H1 (cell line): Measurements from ENCODE around the gene ODF2L. TPM values are rescaled to one million over a fixed set of nuclear protein-coding genes. Genes with fewer than 3 reads are reported as not detected.

Experiments used
- CTCF ChIA-PET: fragments of 300-600 bp; sonication (Branson Sonifier 250); formaldehyde crosslinking; loops from one replicate; lab custom pipeline; 2021; ENCODE audit not compliant: partially characterized antibody; lab: Charles Lee
- POLR2A ChIA-PET: fragments of 300-600 bp; sonication (Branson Sonifier 250); formaldehyde crosslinking; loops from one replicate; lab custom pipeline; 2021; ENCODE audit warnings: inconsistent platforms; ENCODE audit not compliant: partially characterized antibody; lab: Charles Lee
- DNase-seq, 2 experiments: peaks; one replicate each; pipeline versions ENCODE4 v3.0.0 to v3.0.0-alpha.2; 2010 to 2022; ENCODE audit warnings: low spot score in 2 of 2, low read depth in 1 of 2, mixed read lengths in 1 of 2
- FAIRE-seq: peaks from 2 replicates; lab custom pipeline; 2011; peaks lifted over from hg19 to GRCh38; lab: Jason Lieb, UNC
- H2AFZ ChIP-seq: 2 replicates; pipeline ENCODE4 v1.8.1; 2012; ENCODE audit warnings: low read length, inconsistent platforms
- H2AK5ac ChIP-seq: 2 replicates; pipeline ENCODE4 v1.6.1; 2013; ENCODE audit warnings: low read depth, low read length
- H2BK120ac ChIP-seq: replicated peaks from 2 replicates; pipeline ENCODE3; 2013; ENCODE audit warnings: low read depth, low read length, inconsistent platforms
- H2BK12ac ChIP-seq: 2 replicates; pipeline ENCODE4 v1.6.1; 2013; ENCODE audit warnings: low read depth, low read length
- H2BK15ac ChIP-seq: 2 replicates; pipeline ENCODE4 v1.6.1; 2013; ENCODE audit warnings: low read length
- H2BK20ac ChIP-seq: 2 replicates; pipeline ENCODE4 v1.6.1; 2013; ENCODE audit warnings: low read length
- H2BK5ac ChIP-seq: 2 replicates; pipeline ENCODE4 v1.6.1; 2013; ENCODE audit warnings: low read depth, low read length
- H3K14ac ChIP-seq: 2 replicates; pipeline ENCODE4 v1.6.1; 2013; ENCODE audit warnings: inconsistent platforms; ENCODE audit not compliant: insufficient read length
- H3K18ac ChIP-seq: 2 replicates; pipeline ENCODE4 v1.6.1; 2013; ENCODE audit warnings: low read length; ENCODE audit errors: extremely low read depth
- H3K23ac ChIP-seq: 2 replicates; pipeline ENCODE4 v1.6.1; 2013; ENCODE audit warnings: inconsistent platforms; ENCODE audit not compliant: insufficient read length
- H3K23me2 ChIP-seq: 2 replicates; pipeline ENCODE4 v1.6.1; 2013; ENCODE audit warnings: low read depth, low read length
- H3K27ac ChIP-seq: 2 replicates; pipeline ENCODE4 v1.6.1; 2011; ENCODE audit warnings: low read depth, low read length, inconsistent platforms
- H3K27me3 ChIP-seq, 4 experiments: replicated peaks in 1 of 4; 1 replicate in 1 of 4; 2 replicates in 3 of 4; pipeline versions ENCODE4 v1.6.1 to v1.8.1; 2011 to 2013; ENCODE audit warnings: low read length in 3 of 4, mild to moderate bottlenecking in 3 of 4, inconsistent platforms in 2 of 4, mixed read lengths in 2 of 4, moderate library complexity in 1 of 4; ENCODE audit not compliant: control insufficient read depth in 3 of 4, insufficient read depth in 3 of 4; ENCODE audit errors: extremely low read depth in 1 of 4
- H3K36me3 ChIP-seq, 4 experiments: 2 replicates each; pipeline versions ENCODE4 v1.6.1 to v1.8.1; 2011 to 2013; ENCODE audit warnings: mild to moderate bottlenecking in 4 of 4, low read length in 3 of 4, moderate library complexity in 2 of 4, control low read depth in 1 of 4, inconsistent platforms in 1 of 4; ENCODE audit not compliant: insufficient read depth in 4 of 4, control insufficient read depth in 2 of 4
- H3K4ac ChIP-seq: replicated peaks from 2 replicates; pipeline ENCODE3; 2013; ENCODE audit warnings: low read length, low read depth, mixed read lengths, inconsistent platforms; ENCODE audit not compliant: insufficient read length
- H3K4me1 ChIP-seq, 4 experiments: replicated peaks in 1 of 4; 1 replicate in 1 of 4; 2 replicates in 3 of 4; pipeline versions ENCODE4 v1.6.1 to v1.8.1; 2011 to 2013; ENCODE audit warnings: low read length in 3 of 4, inconsistent platforms in 2 of 4, mixed read lengths in 1 of 4; ENCODE audit not compliant: insufficient read depth in 4 of 4, control insufficient read depth in 3 of 4
- H3K4me2 ChIP-seq, 2 experiments: 2 replicates each; pipeline versions ENCODE4 v1.6.1 to v1.8.1; 2011 to 2013; ENCODE audit warnings: low read depth in 2 of 2, low read length in 2 of 2, control low read depth in 1 of 2, inconsistent platforms in 1 of 2, mild to moderate bottlenecking in 1 of 2; ENCODE audit not compliant: insufficient read depth in 1 of 2
- H3K4me3 ChIP-seq, 4 experiments: fragments of 200-600, 300-600 bp in 1 of 4; sonication (generic), shearing (Covaris generic), sonication (Bioruptor Twin) in 1 of 4; 2 replicates each; pipeline versions ENCODE4 v1.5.1 to v1.8.1; 2011 to 2016; ENCODE audit warnings: low read length in 4 of 4, low read depth in 3 of 4, control low read depth in 2 of 4, inconsistent platforms in 2 of 4, mild to moderate bottlenecking in 2 of 4, mixed read lengths in 1 of 4, moderate library complexity in 1 of 4; ENCODE audit not compliant: insufficient read depth in 2 of 4; ENCODE audit errors: extremely low read depth in 1 of 4
- H3K56ac ChIP-seq: replicated peaks from 2 replicates; pipeline ENCODE3; 2013; ENCODE audit warnings: low read depth, mild to moderate bottlenecking, mixed read lengths, low read length, inconsistent platforms; ENCODE audit not compliant: insufficient read length
- H3K79me1 ChIP-seq: 2 replicates; pipeline ENCODE4 v1.6.1; 2013; ENCODE audit warnings: low read depth, low read length, control low read depth
- H3K79me2 ChIP-seq, 2 experiments: 2 replicates each; pipeline versions ENCODE4 v1.6.1 to v1.8.1; 2012 to 2013; ENCODE audit warnings: low read length in 2 of 2, mild to moderate bottlenecking in 2 of 2, inconsistent platforms in 1 of 2; ENCODE audit not compliant: insufficient read depth in 2 of 2, control insufficient read depth in 1 of 2
- H3K9ac ChIP-seq, 4 experiments: replicated peaks in 1 of 4; 1 replicate in 1 of 4; 2 replicates in 3 of 4; pipeline versions ENCODE4 v1.6.1 to v1.8.1; 2011 to 2013; ENCODE audit warnings: low read depth in 3 of 4, low read length in 3 of 4, control low read depth in 2 of 4, mild to moderate bottlenecking in 2 of 4, moderate library complexity in 2 of 4, inconsistent platforms in 1 of 4; ENCODE audit errors: extremely low read depth in 1 of 4
- H3K9me3 ChIP-seq, 2 experiments: 2 replicates each; pipeline versions ENCODE4 v1.6.1 to v1.8.1; 2012 to 2013; ENCODE audit warnings: mild to moderate bottlenecking in 2 of 2, moderate library complexity in 2 of 2, control low read depth in 1 of 2, inconsistent platforms in 1 of 2, low read depth in 1 of 2, low read length in 1 of 2, mixed read lengths in 1 of 2; ENCODE audit not compliant: insufficient read depth in 2 of 2
- H4K20me1 ChIP-seq, 2 experiments: replicated peaks in 1 of 2; 2 replicates each; pipeline versions ENCODE3 to v1.8.1; 2011 to 2013; ENCODE audit warnings: inconsistent platforms in 2 of 2, low read length in 2 of 2, mild to moderate bottlenecking in 1 of 2; ENCODE audit not compliant: insufficient read depth in 2 of 2, control insufficient read depth in 1 of 2
- H4K5ac ChIP-seq: 2 replicates; pipeline ENCODE4 v1.6.1; 2013; ENCODE audit warnings: low read length, low read depth, mixed read lengths, inconsistent platforms; ENCODE audit not compliant: insufficient read length
- H4K8ac ChIP-seq: 2 replicates; pipeline ENCODE4 v1.8.0; 2013; ENCODE audit warnings: mild to moderate bottlenecking, moderate library complexity, low read length, inconsistent platforms; ENCODE audit not compliant: insufficient read depth; ENCODE audit errors: extremely low read depth
- H4K91ac ChIP-seq: replicated peaks from 2 replicates; pipeline ENCODE3; 2013; ENCODE audit warnings: low read length, mixed read lengths, inconsistent platforms; ENCODE audit not compliant: insufficient read length
- ASH2L ChIP-seq: fragments of 200-600, 300-600 bp; sonication (generic); IDR thresholded peaks from one replicate; pipeline ENCODE4 v1.7.1; 2017; ENCODE audit warnings: low read length
- BRCA1 ChIP-seq: IDR thresholded peaks from 2 replicates; pipeline ENCODE4 v1.6.1; 2012; ENCODE audit warnings: low read depth, low read length, improper control_type of control experiment
- CHD1 ChIP-seq: IDR thresholded peaks from 2 replicates; pipeline ENCODE4 v1.6.1; 2012; ENCODE audit warnings: low read depth, low read length, improper control_type of control experiment
- CTBP2 ChIP-seq: IDR thresholded peaks from 2 replicates; pipeline ENCODE4 v1.7.0; 2011; ENCODE audit warnings: borderline replicate concordance, mild to moderate bottlenecking, moderate library complexity, mixed read lengths, low read length; ENCODE audit not compliant: insufficient read depth, insufficient read length
- HDAC2 ChIP-seq, 2 experiments: fragments of 300-600 bp in 1 of 2; sonication (generic) in 1 of 2; IDR thresholded peaks; 2 replicates each; pipeline ENCODE4 v1.6.1; 2011 to 2012; ENCODE audit warnings: low read depth in 2 of 2, low read length in 2 of 2, mild to moderate bottlenecking in 2 of 2, moderate library complexity in 2 of 2, borderline replicate concordance in 1 of 2, inconsistent platforms in 1 of 2
- NRF1 ChIP-seq: IDR thresholded peaks from 2 replicates; pipeline ENCODE4 v1.6.1; 2011; ENCODE audit warnings: mild to moderate bottlenecking, low read depth, low read length, improper control_type of control experiment
- TCF12 ChIP-seq: IDR thresholded peaks from 2 replicates; pipeline ENCODE4 v1.6.1; 2011; ENCODE audit warnings: low read depth, mild to moderate bottlenecking, low read length
- YY1 ChIP-seq: IDR thresholded peaks from 2 replicates; pipeline ENCODE4 v1.6.1; 2011; ENCODE audit warnings: low read depth, mild to moderate bottlenecking, low read length
- WGBS, 2 experiments: shearing (Covaris generic) in 1 of 2; methylation state at CpG; one replicate each; pipeline versions ENCODE4 v1.1.6 to v1.1.7; 2013 to 2015; ENCODE audit warnings: low lambda C conversion rate in 2 of 2, mixed read lengths in 2 of 2, inconsistent platforms in 1 of 2, low coverage in 1 of 2, missing lambda C conversion rate in 1 of 2; ENCODE audit not compliant: insufficient replicate concordance in 2 of 2, insufficient coverage in 1 of 2, insufficient read length in 1 of 2; ENCODE audit errors: extremely low coverage in 1 of 2, missing lambda C conversion rate in 1 of 2; 5-methylcytosine and 5-hydroxymethylcytosine counted together
- polyA plus RNA-seq, 7 experiments: library from polyadenylated mRNA; depleted of rRNA in 3 of 7; stranded (reverse) in 5 of 7; unstranded in 2 of 7; fragments of >200 nt in 5 of 7; fragments of 200-250 nt in 2 of 7; gene quantifications; 1 replicate in 5 of 7; 2 replicates in 1 of 7; 4 replicates in 1 of 7; pipeline versions ENCODE4 v1.2.1 to v1.2.3, GENCODE V29; 2011 to 2013; ENCODE audit warnings: missing spikeins in 2 of 7, mixed read lengths in 2 of 7
- total RNA-seq: library from RNA; stranded (reverse); fragmentation: NEBNext Ultra II Directional; extraction: Animal tissue kit (Norgen Biotek cat#: 25700); gene quantifications from 2 replicates; pipeline ENCODE4 v1.2.1, GENCODE V29; 2021
- TF ChIP-seq, protein P1 (sequence below), 3 experiments: IDR thresholded peaks; 1 replicate in 2 of 3; 2 replicates in 1 of 3; pipeline versions ENCODE4 v1.5.1 to v1.6.1; 2011; ENCODE audit warnings: low read length in 3 of 3, mild to moderate bottlenecking in 3 of 3, inconsistent platforms in 2 of 3, low read depth in 1 of 3, moderate library complexity in 1 of 3; ENCODE audit not compliant: insufficient read depth in 1 of 3; ENCODE audit errors: control extremely low read depth in 1 of 3

Gene ODF2L
- total and polyA plus RNA-seq, 2 of the 8 experiments (the other 6 are each of a cell fraction or from before 2014, with no cell fraction given) = 3.2 to 27.1 TPM

DNA sequence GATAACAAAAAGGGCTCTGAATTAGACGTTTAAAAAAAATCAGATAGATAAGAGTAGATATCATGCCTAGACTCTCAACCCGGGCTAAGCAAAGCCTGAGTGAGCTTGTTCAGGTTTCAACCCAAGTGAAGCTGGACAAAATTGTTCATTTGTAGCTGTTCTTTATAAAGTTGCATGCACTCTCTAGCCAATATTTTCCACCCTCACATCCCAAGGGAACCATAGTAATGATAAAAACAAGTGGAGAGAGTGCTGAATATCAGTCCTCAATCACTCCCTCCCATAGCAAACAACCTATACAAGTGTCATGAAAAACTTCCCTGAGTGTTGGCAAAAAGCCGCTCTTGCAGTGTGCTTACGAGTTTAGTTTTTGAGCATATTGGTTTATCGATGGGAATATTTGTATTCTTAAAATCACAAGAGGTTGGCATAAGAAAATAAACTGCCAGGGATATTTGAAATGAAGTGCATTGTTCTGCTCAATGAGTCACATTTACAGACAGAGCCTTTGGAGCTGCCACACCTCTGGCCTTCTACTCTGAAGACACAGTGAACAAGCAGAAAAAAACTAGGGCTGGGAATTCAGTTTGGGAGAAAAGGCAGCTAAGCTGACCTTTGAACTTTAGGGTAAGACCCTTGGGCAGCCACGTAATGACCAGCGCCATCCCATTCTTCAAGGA, 25.6 kb upstream of the ODF2L start:
- Histone ChIP-seq H4K5ac (no peak overlapping the region), H2BK15ac (no peak overlapping the region), H2AK5ac (no peak overlapping the region), H2AFZ (no peak overlapping the region), H3K23ac (no peak overlapping the region), H3K9ac (no peak overlapping the region), H3K27me3 (no peaks in the 10 kb centered on the region), H3K23me2 (no peaks in the 10 kb centered on the region; the same call in 1 of the 2 replicates), H3K4me3 (no peak overlapping the region), H4K8ac (no peak overlapping the region), H2BK120ac (no peak overlapping the region), H4K20me1 (no peaks in the 10 kb centered on the region), H3K79me2 (no peaks in the 10 kb centered on the region), H3K14ac (no peak overlapping the region), H3K4me1 (0 out of 7 replicates have a peak, but pooled peaks cover 0 to 1% (median 0%) of the 10 kb centered on the region in 4 experiments), H4K91ac (no peak overlapping the region), H3K18ac (no peak overlapping the region), H2BK12ac (no peak overlapping the region), H2BK20ac (no peak overlapping the region), H3K4me2 (no peak overlapping the region), H3K9me3 (no peaks in the 10 kb centered on the region), H3K56ac (no peak overlapping the region), H2BK5ac (no peak overlapping the region), H3K79me1 (no peaks in the 10 kb centered on the region), H3K27ac (no peak overlapping the region), H3K4ac (no peak overlapping the region), H3K36me3 (no peaks in the 10 kb centered on the region)
- FAIRE-seq = no peak
- ChIA-PET POLR2A (interaction anchor here (0.6 kb wide), 1 partner anchor 75 kb away, joined by 4 read pairs; no protein-coding TSS in a partner anchor), CTCF (interaction anchor here (0.6 to 1.8 kb wide), 8 partner anchors 9 to 1444 kb away, joined by 3 to 6 read pairs (median 4); no protein-coding TSS in a partner anchor)
- DNase-seq = no peak
- 92% methylated on average over 7 of the region's 7 CpGs; no CpG with 5 or more reads in 1 of the 2 experiments for whole genome bisulfite sequencing, 2 experiments
- TF ChIP-seq ASH2L (no peak), HDAC2 (IDR thresholded peaks at IDR 0.05; ENCODE audit: borderline replicate concordance in 1 of 2, low read depth in 2 of 2, low read length in 2 of 2) (no peak), TCF12 (no peak), BRCA1 (no peak), YY1 (no peak), CTBP2 (no peak), CHD1 (no peak), NRF1 (no peak)
- TF ChIP-seq, protein P1, sequence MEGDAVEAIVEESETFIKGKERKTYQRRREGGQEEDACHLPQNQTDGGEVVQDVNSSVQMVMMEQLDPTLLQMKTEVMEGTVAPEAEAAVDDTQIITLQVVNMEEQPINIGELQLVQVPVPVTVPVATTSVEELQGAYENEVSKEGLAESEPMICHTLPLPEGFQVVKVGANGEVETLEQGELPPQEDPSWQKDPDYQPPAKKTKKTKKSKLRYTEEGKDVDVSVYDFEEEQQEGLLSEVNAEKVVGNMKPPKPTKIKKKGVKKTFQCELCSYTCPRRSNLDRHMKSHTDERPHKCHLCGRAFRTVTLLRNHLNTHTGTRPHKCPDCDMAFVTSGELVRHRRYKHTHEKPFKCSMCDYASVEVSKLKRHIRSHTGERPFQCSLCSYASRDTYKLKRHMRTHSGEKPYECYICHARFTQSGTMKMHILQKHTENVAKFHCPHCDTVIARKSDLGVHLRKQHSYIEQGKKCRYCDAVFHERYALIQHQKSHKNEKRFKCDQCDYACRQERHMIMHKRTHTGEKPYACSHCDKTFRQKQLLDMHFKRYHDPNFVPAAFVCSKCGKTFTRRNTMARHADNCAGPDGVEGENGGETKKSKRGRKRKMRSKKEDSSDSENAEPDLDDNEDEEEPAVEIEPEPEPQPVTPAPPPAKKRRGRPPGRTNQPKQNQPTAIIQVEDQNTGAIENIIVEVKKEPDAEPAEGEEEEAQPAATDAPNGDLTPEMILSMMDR (IDR thresholded peaks at IDR 0.05; ENCODE audit: control extremely low read depth in 1 of 3, insufficient read depth in 1 of 3, low read depth in 1 of 3, low read length in 3 of 3) = no peak
